Measurements from ENCODE around the gene CCDC14.
"Not testable (repeated sequence)": the region's sequence is repeated elsewhere in the genome, so short reads cannot be mapped to it uniquely, and the experiment has no call there.

- not testable (repeated sequence) for TF ChIP-seq CTCF, POLR2AphosphoS5, POLR2A, EP300 (IDR thresholded peaks at IDR 0.05)
Measured at GRCh38 chr3:124002405-124003079, 41.5 kb upstream of the CCDC14 start.
